GM23248 (cell line): ENCODE data around the gene CLPX. TPM values are rescaled to one million over a fixed set of nuclear protein-coding genes. Genes with fewer than 3 reads are reported as not detected.

Experiments used
- DNase-seq: peaks from one replicate; pipeline ENCODE4 v3.0.0-alpha.2; 2015
- H2AFZ ChIP-seq: fragments of 200-600 bp; sonication (generic); 2 replicates; pipeline ENCODE4 v1.6.1; 2016; ENCODE audit warnings: antibody characterized with exemption
- H3F3A ChIP-seq: fragments of 200-600 bp; sonication (generic); 2 replicates; pipeline ENCODE4 v1.6.1; 2016; ENCODE audit warnings: mild to moderate bottlenecking, antibody characterized with exemption, mixed run types; ENCODE audit not compliant: insufficient read depth
- H3K27ac ChIP-seq: fragments of 200-600 bp; sonication (generic); 2 replicates; pipeline ENCODE4 v1.5.1; 2016; ENCODE audit warnings: mild to moderate bottlenecking
- H3K27me3 ChIP-seq: fragments of 200-600 bp; sonication (generic); replicated peaks from 2 replicates; pipeline ENCODE4 v1.6.1; 2016; ENCODE audit warnings: mild to moderate bottlenecking; ENCODE audit not compliant: insufficient read depth
- H3K36me3 ChIP-seq: fragments of 200-600 bp; sonication (generic); 2 replicates; pipeline ENCODE4 v1.6.1; 2016; ENCODE audit warnings: low read depth, mild to moderate bottlenecking
- H3K4me1 ChIP-seq: fragments of 200-600 bp; sonication (generic); 2 replicates; pipeline ENCODE4 v1.6.1; 2016; ENCODE audit warnings: mild to moderate bottlenecking; ENCODE audit not compliant: insufficient read depth
- H3K4me2 ChIP-seq: fragments of 200-600 bp; sonication (generic); one replicate; pipeline ENCODE4 v1.6.1; 2016; ENCODE audit warnings: mild to moderate bottlenecking; ENCODE audit not compliant: unreplicated experiment
- H3K4me3 ChIP-seq: fragments of 200-600 bp; sonication (generic); 2 replicates; pipeline ENCODE4 v1.5.1; 2016; ENCODE audit warnings: mild to moderate bottlenecking
- H3K79me2 ChIP-seq: fragments of 200-600 bp; sonication (generic); 2 replicates; pipeline ENCODE4 v1.6.1; 2016; ENCODE audit warnings: mild to moderate bottlenecking; ENCODE audit not compliant: insufficient read depth
- H3K9ac ChIP-seq: fragments of 200-600 bp; sonication (generic); 2 replicates; pipeline ENCODE4 v1.6.1; 2016; ENCODE audit warnings: mild to moderate bottlenecking
- H3K9me2 ChIP-seq: fragments of 200-600 bp; sonication (generic); 2 replicates; pipeline ENCODE4 v1.6.1; 2016; ENCODE audit warnings: mixed run types, mild to moderate bottlenecking, moderate library complexity; ENCODE audit not compliant: insufficient read depth
- H3K9me3 ChIP-seq: fragments of 200-600 bp; sonication (generic); one replicate; pipeline ENCODE4 v1.6.1; 2017; ENCODE audit warnings: low read depth
- H4K20me1 ChIP-seq: fragments of 200-600 bp; sonication (generic); 2 replicates; pipeline ENCODE4 v1.6.0; 2016; ENCODE audit not compliant: insufficient read depth
- EZH2 ChIP-seq: fragments of 200-600 bp; sonication (generic); IDR thresholded peaks from 2 replicates; pipeline ENCODE4 v1.6.1; 2018; ENCODE audit warnings: antibody characterized with exemption, mild to moderate bottlenecking; ENCODE audit not compliant: insufficient read depth, poor library complexity, severe bottlenecking
- EZH2phosphoT487 ChIP-seq: fragments of 200-600 bp; sonication (generic); IDR thresholded peaks from 2 replicates; pipeline ENCODE4 v1.6.1; 2018; ENCODE audit warnings: antibody characterized with exemption, moderate library complexity, mild to moderate bottlenecking, low read depth; ENCODE audit not compliant: insufficient read depth
- WGBS, 2 experiments: methylation state at CpG; one replicate each; pipeline ENCODE4 v1.1.6; 2015 to 2017; ENCODE audit warnings: low lambda C conversion rate in 2 of 2, low coverage in 1 of 2; ENCODE audit errors: missing lambda C conversion rate in 2 of 2; 5-methylcytosine and 5-hydroxymethylcytosine counted together
- in situ Hi-C: fragments of 300-500 bp; cut with MboI; formaldehyde crosslinking; loops from 2 replicates; pipeline ENCODE4 v1.15.0; 2020
- polyA plus RNA-seq: library from polyadenylated mRNA; unstranded; fragments of >200 nt; fragmentation: Nextera tagmentation; extraction: Ambion mirVana; gene quantifications from 2 replicates; pipeline ENCODE4 v1.2.1, GENCODE V29; 2016
- total RNA-seq: library from RNA; depleted of rRNA; stranded (reverse); fragments of >200 nt; shearing (Covaris generic); gene quantifications from 2 replicates; pipeline ENCODE4 v1.2.3, GENCODE V29; 2014

Gene CLPX
- total and polyA plus RNA-seq, 2 experiments from 2014 or later = 22.8 to 33.1 TPM

DNA sequence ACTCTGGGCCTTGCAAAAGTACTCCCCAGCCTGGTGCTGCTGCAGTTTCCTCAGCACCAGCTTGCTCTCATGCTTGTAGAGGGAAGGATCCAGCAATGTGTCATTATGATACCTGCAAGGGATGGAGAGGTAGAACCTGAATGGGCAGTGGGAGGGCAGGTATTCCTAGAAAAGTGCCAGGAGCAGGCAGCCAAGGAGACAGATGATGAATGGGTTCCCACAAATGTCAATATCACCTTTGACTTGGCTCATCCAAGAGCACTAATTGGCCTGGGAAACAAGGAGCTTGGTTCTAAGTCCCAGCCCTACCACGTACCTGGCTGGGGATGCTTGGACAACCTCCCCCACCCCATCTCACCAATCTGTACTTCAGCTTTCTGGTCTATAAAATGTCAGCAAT is 16.8 kb upstream of the CLPX start:
- Histone ChIP-seq H4K20me1 (no peaks in the 10 kb centered on the region), H2AFZ (no peak overlapping the region), H3K4me3 (no peak overlapping the region), H3K27me3 (no peaks in the 10 kb centered on the region), H3K9ac (no peak overlapping the region), H3K4me1 (no peaks in the 10 kb centered on the region), H3K4me2 (no peak overlapping the region), H3K27ac (no peak overlapping the region), H3K9me3 (no peaks in the 10 kb centered on the region), H3K9me2 (no peaks in the 10 kb centered on the region), H3K79me2 (no peaks in the 10 kb centered on the region), H3F3A (no peaks in the 10 kb centered on the region), H3K36me3 (no peaks in the 10 kb centered on the region)
- in situ Hi-C loops = no loop called here
- no peak for DNase-seq
- TF ChIP-seq EZH2phosphoT487 = no peak
- no peak for TF ChIP-seq EZH2
- 52 to 75% methylated on average over 1 of the region's 1 CpG for WGBS, 2 experiments

DNA sequence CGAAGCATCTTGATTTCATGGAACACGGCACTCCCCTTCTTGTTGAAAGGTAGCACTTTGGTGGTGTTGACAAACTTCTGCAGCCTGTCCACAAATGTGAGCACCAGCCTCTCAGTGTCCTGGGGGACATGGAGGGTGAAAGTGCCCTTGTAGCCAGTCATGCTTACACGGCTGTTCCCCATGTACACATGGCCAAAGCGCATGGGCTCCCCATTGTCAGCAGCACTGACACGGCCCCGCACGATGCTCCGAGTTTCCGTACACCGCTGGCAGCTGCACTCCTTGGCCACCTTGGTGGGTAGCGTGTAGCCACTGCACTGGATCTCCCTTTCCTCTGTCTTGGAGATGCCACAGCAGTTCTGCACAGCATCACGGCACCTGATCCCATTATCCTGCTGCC is 13.4 kb upstream of the CLPX start:
- TF ChIP-seq EZH2phosphoT487 (no peak), EZH2 (no peak)
- no peaks in the 10 kb centered on the region for H3K79me2 ChIP-seq
- no peak overlapping the region for H2AFZ ChIP-seq
- no peaks in the 10 kb centered on the region for H3K9me2 ChIP-seq
- no peak overlapping the region for H3K9ac ChIP-seq
- WGBS, 2 experiments = 82 to 86% methylated on average over 12 of the region's 12 CpGs
- H3K4me3 ChIP-seq = no peak overlapping the region
- H3K4me1 ChIP-seq = no peaks in the 10 kb centered on the region
- H3K9me3 ChIP-seq = no peaks in the 10 kb centered on the region
- H3K27me3 ChIP-seq = peaks cover 6% of the 10 kb centered on the region; the same call in 1 of the 2 replicates
- H3K4me2 ChIP-seq = no peak overlapping the region
- in situ Hi-C loops = loop anchor here (10.0 kb wide), 1 partner anchor 66 kb away; no protein-coding TSS in a partner anchor
- no peaks in the 10 kb centered on the region for H4K20me1 ChIP-seq
- no peaks in the 10 kb centered on the region for H3F3A ChIP-seq
- DNase-seq = no peak
- no peak overlapping the region for H3K27ac ChIP-seq
- no peaks in the 10 kb centered on the region for H3K36me3 ChIP-seq

DNA sequence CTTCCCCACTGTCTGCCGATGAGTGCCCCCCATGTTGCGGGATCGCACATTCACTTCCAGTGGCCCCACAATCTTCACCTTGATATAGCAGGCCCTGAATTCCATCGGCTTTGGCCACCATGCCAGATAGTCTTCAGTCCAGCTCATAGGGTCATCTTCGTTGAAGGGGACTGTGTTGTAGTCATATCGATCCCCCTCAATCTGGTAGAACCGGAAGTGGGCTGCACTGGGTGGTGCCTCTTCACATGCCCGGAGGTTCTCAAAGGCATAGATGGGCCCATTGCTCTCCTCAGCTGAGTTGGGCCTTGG is 12.1 kb upstream of the CLPX start:
- H3K27ac ChIP-seq = no peak overlapping the region
- TF ChIP-seq EZH2phosphoT487 (no peak), EZH2 (no peak)
- H3K36me3 ChIP-seq = no peaks in the 10 kb centered on the region
- H2AFZ ChIP-seq = no peak overlapping the region
- no peaks in the 10 kb centered on the region for H3K4me1 ChIP-seq
- H3F3A ChIP-seq = no peaks in the 10 kb centered on the region
- H3K9me2 ChIP-seq = no peaks in the 10 kb centered on the region
- in situ Hi-C loops = loop anchor here (10.0 kb wide), 1 partner anchor 68 kb away; no protein-coding TSS in a partner anchor
- H3K9me3 ChIP-seq = no peaks in the 10 kb centered on the region
- peaks cover 6% of the 10 kb centered on the region; the same call in 1 of the 2 replicates for H3K27me3 ChIP-seq
- no peaks in the 10 kb centered on the region for H3K79me2 ChIP-seq
- 93 to 96% methylated on average over 8 of the region's 8 CpGs for WGBS, 2 experiments
- no peak for DNase-seq
- H4K20me1 ChIP-seq = no peaks in the 10 kb centered on the region
- H3K9ac ChIP-seq = no peak overlapping the region
- no peak overlapping the region for H3K4me3 ChIP-seq
- no peak overlapping the region for H3K4me2 ChIP-seq

- in situ Hi-C loops = loop anchor here (10.0 kb wide), 1 partner anchor 68 kb away; no protein-coding TSS in a partner anchor
- H3K9me2 ChIP-seq = no peaks in the 10 kb centered on the region
- no peaks in the 10 kb centered on the region for H3K79me2 ChIP-seq
- H3K4me1 ChIP-seq = no peaks in the 10 kb centered on the region
- no peak overlapping the region for H3K27ac ChIP-seq
- H4K20me1 ChIP-seq = no peaks in the 10 kb centered on the region
- no peak overlapping the region for H3K9ac ChIP-seq
- no peaks in the 10 kb centered on the region for H3F3A ChIP-seq
- H3K9me3 ChIP-seq = no peaks in the 10 kb centered on the region
- H3K36me3 ChIP-seq = no peaks in the 10 kb centered on the region
- H3K4me3 ChIP-seq = no peak overlapping the region
- WGBS, 2 experiments = 83 to 85% methylated on average over 19 of the region's 19 CpGs
- TF ChIP-seq EZH2phosphoT487 (no peak), EZH2 (no peak)
- no peak for DNase-seq
- H3K27me3 ChIP-seq = peaks cover 6% of the 10 kb centered on the region; the same call in 1 of the 2 replicates
- no peak overlapping the region for H3K4me2 ChIP-seq
- H2AFZ ChIP-seq = no peak overlapping the region
Measured at GRCh38 chr15:65196637-65197336, 11.6 kb upstream of the CLPX start.
